H1 (cell line): ENCODE data around the gene VPS13D. TPM values are rescaled to one million over a fixed set of nuclear protein-coding genes. Genes with fewer than 3 reads are reported as not detected.

Source experiments
- ASH2L ChIP-seq: fragments of 200-600, 300-600 bp; sonication (generic); IDR thresholded peaks from one replicate; pipeline ENCODE4 v1.7.1; 2017; ENCODE audit warnings: low read length
- CHD7 ChIP-seq: fragments of 300-600 bp; sonication (generic); IDR thresholded peaks from 2 replicates; pipeline ENCODE4 v1.7.1; 2012; ENCODE audit warnings: low read length, moderate library complexity, mild to moderate bottlenecking, inconsistent platforms; ENCODE audit not compliant: insufficient replicate concordance
- JUN ChIP-seq: IDR thresholded peaks from 2 replicates; pipeline ENCODE4 v1.6.1; 2011; ENCODE audit warnings: low read depth, mild to moderate bottlenecking, improper control_type of control experiment, low read length
- SP1 ChIP-seq: IDR thresholded peaks from 2 replicates; pipeline ENCODE4 v1.6.1; 2011; ENCODE audit warnings: low read depth, low read length
- TEAD4 ChIP-seq: IDR thresholded peaks from 2 replicates; pipeline ENCODE4 v1.6.1; 2012; ENCODE audit warnings: low read depth, low read length, inconsistent platforms, mixed read lengths
- polyA plus RNA-seq, 7 experiments: library from polyadenylated mRNA; depleted of rRNA in 3 of 7; stranded (reverse) in 5 of 7; unstranded in 2 of 7; fragments of >200 nt in 5 of 7; fragments of 200-250 nt in 2 of 7; gene quantifications; 1 replicate in 5 of 7; 2 replicates in 1 of 7; 4 replicates in 1 of 7; pipeline versions ENCODE4 v1.2.1 to v1.2.3, GENCODE V29; 2011 to 2013; ENCODE audit warnings: missing spikeins in 2 of 7, mixed read lengths in 2 of 7
- total RNA-seq: library from RNA; stranded (reverse); fragmentation: NEBNext Ultra II Directional; extraction: Animal tissue kit (Norgen Biotek cat#: 25700); gene quantifications from 2 replicates; pipeline ENCODE4 v1.2.1, GENCODE V29; 2021

VPS13D gene
- total and polyA plus RNA-seq, 2 of the 8 experiments (the other 6 are each of a cell fraction or from before 2014, with no cell fraction given): 10.9 to 31.2 TPM

- no peak for TF ChIP-seq CHD7
- no peak for TF ChIP-seq JUN
- no peak for TF ChIP-seq ASH2L
- no peak for TF ChIP-seq SP1
- no peak for TF ChIP-seq TEAD4
These were observed 175.1 kb downstream of the VPS13D start (continued) for GRCh38 chr1:12404918-12405317.
